Activated CD8-positive, alpha-beta memory T cell treated with anti-CD3 and anti-CD28 coated beads for 4 hours (primary cell): ENCODE data around the gene SCN4A.

Source experiments
- DNase-seq, 2 donors: peaks; one replicate each; pipeline ENCODE4 v3.0.0-alpha.2; 2020; ENCODE audit warnings: low read depth in 2 of 2

The SCN4A gene

GRCh38 chr17:63955232-63955631 is 17.5 kb downstream of the SCN4A start:
- no peak for DNase-seq

DNA sequence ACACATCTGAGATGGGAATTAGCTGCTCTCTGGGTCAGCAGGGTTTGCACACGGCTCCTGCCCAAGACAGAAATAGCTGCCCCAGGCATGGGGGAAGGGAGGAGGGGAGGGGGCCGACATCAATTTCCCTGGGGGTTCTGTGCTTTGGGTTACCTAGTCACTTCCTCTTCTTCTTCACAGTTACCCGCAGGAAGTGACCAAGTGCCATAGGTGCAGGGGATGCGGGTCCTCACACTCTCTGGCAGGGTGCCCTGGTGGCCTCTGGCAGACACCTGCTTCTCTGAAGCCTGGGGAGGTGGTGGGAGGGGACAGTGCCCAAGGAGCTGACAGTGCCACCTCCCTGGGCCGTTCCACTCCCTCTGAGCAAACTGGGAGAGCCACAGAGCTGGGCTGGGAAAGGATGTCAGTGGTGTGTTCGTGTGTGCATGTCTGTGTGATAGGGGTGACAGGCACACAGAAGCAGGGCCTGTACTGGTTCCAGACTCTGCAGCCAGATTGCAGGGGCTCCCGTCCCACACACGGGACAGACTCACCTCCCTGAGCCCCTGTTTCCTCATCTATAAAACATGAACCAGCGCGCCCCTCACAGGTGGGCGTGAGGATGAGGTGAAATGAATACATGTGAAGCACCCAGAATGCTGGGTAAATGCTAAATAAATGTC is 18.2 kb downstream of the SCN4A start:
- DNase-seq = no peak

- DNase-seq = no peak
Measured at GRCh38 chr17:63950940-63951907, 21.5 kb downstream of the SCN4A start.

- DNase-seq = no peak
Measured at GRCh38 chr17:63949576-63950250, 23.0 kb downstream of the SCN4A start.

DNA sequence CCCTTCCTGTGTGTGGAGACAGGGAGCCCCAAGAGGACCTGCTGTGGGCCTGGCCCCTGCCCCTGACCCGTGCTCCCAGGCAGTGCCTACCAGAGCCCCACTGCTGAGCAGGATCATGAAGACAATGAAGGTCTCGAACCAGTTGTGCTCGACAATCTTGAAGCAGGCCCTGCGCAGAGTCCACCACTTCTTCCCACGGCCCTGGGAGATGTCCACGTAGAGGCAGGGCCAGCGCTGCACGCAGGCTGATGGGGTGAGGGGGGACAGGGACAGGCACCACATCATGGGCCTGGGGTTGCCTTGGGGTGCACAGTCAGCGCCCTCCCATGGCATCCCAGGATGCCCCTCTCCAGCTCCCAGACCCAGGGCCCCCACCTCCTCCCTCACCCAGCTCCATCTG is 24.2 kb downstream of the SCN4A start:
- no peak for DNase-seq

GRCh38 chr17:63947711-63948330 is 24.9 kb downstream of the SCN4A start:
- DNase-seq = no peak

- no peak for DNase-seq
Measured at GRCh38 chr17:63946440-63947363, 26.0 kb downstream of the SCN4A start.

- DNase-seq = no peak
Measured at GRCh38 chr17:63945784-63946439, 26.8 kb downstream of the SCN4A start.

DNA sequence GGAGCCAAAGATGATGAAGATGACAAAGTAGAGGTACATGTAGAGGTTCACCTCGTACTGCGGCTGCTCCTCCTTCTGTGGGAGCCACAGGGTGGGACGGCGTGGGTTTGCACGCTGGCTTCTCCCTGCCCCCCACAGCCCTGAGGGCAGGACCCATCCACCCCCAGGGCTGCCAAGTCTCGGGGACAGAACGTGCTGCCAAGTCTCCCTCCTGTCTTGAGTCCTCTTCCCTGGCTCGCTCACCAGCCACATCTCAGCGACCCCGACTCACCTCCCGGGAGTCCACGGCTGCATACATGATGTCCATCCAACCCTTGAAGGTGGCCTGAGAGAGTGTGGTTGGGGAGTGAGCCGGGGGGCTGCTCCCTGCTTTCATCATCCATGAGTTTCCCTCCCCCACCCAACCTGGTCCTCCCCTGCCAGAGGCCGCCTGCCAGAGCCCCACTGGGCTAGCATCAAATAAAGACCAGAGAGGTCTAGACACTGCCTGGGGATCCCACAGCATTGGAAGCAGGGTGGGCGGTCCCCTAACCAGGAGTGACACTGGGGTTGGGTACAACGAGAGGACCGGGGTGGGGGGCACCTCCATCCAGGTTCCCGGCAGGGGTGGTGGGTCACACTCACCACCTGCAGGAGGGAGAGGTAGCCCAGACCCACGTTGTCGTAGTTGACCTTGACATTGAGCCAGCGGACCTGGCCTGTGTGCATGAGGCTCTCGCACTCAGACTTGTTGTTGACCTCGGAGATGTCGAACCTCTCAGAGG is 27.8 kb downstream of the SCN4A start:
- DNase-seq = no peak

GRCh38 chr17:63943745-63944144 is 29.0 kb downstream of the SCN4A start:
- DNase-seq = no peak

- DNase-seq = no peak
Measured at GRCh38 chr17:63942309-63942985, 30.3 kb downstream of the SCN4A start.

DNA sequence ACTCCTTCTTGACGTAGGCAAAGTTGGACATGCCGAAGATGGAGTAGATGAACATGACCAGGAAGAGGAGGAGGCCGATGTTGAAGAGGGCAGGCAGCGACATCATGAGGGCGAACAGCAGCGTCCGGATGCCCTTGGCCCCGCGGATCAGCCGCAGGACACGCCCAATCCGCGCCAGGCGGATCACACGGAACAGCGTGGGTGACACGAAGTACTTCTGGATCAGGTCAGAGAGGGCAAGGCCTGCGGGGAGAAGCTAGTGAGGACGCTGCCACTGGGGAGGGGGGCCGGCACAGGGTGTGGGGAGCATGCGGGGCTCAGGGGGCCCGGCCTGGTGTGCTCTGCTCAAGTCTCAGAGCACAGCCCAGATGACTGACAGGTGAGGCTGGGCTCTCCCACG is 31.0 kb downstream of the SCN4A start:
- DNase-seq = no peak

DNA sequence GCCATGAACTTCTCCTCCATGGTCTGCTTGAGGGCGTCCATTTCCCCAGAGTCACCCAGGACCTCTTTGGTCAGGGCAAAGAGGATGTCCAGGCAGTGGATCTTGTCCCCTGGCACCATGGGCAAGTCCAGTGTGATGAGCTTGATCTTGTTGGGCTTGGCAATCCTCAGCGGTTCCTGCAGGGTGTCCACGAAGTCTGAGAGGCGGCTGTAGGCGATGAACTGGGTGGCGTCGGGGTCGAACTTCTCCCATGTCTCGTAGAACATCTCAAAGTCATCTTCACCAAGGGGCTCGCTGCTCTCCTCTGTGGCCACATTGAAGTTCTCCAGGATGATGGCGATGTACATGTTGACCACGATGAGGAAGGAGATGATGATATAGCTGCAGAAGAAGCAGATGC is 31.6 kb downstream of the SCN4A start:
- no peak for DNase-seq

DNA sequence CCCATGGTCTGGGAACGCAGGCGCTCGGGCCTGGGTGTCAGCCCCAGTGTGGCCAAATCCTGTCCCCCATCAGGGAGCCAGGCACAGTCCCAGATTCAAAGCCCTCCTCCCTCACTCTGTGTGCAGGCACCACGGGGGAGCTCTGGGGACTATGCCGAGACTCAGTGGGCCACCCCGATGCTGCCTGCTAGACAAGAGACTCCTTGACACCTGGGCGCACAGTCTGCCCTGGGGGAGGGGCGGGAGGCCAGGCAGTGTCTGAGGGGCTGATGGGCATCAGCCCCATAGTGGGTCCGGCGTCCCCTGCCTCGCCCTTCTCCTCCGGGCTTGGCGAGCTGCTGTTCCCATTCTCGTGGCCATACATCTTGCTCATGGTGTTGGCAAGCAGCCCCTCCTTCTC is 32.1 kb downstream of the SCN4A start:
- no peak for DNase-seq

DNA sequence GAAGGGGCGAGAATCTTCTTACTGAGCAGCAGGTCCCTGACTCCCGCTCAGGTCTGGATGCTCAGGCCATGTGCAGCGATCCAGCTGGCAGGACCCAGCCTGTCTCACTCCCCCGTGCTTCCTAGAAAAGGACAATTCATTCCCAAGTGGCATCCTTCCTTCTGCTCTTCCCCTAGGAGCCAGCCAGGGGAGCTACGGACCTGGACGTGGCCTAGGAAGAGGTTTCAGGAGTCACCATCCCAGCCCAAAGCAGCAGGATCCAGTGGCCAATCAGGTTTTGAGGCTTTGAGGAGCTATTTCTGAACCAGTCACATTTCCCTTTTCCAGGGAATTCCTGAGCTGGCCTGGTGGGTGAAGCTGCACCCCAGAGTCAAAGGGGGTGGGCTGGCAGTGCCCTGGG is 32.8 kb downstream of the SCN4A start:
- no peak for DNase-seq

GRCh38 chr17:63939401-63939800 is 33.3 kb downstream of the SCN4A start:
- DNase-seq = no peak

GRCh38 chr17:63937920-63938319 is 34.8 kb downstream of the SCN4A start:
- DNase-seq = no peak

- DNase-seq = no peak
Measured at GRCh38 chr17:63937319-63937718, 35.4 kb downstream of the SCN4A start.
